ENCODE data around the gene NEK7. TPM values are rescaled to one million over a fixed set of nuclear protein-coding genes. Genes with fewer than 3 reads are reported as not detected.

The NEK7 gene
- total and polyA plus RNA-seq, 9 of the 15 experiments (the other 6 are each of a cell fraction or from before 2014, with no cell fraction given), result 8.5 to 37.3 (median 27.7) TPM

- TF ChIP-seq ATF3 (IDR thresholded peaks at IDR 0.05) (peak; percentile 48; the same call in 1 of the 2 replicates), ATF3 (CRISPR knock-in tag; conservative IDR thresholded peaks at IDR 0.05) (no peak), SMARCE1 (IDR thresholded peaks at IDR 0.05) (peak; percentile 67; the same call in 1 of the 2 replicates), ZBTB34 (CRISPR knock-in tag; IDR thresholded peaks at IDR 0.05) (no peak), RFX7 (CRISPR knock-in tag; IDR thresholded peaks at IDR 0.05) (no peak), MAFG (tag; conservative IDR thresholded peaks at IDR 0.05) (peak; percentile 58), HDAC6 (IDR thresholded peaks at IDR 0.05; ENCODE audit: low read depth, low read length) (no peak), GATA2 (CRISPR knock-in tag; IDR thresholded peaks at IDR 0.05) (no peak), SPI1 (IDR thresholded peaks at IDR 0.05; ENCODE audit: borderline replicate concordance, low read depth, low read length) (peak; percentile 65; the same call in 1 of the 2 replicates), ZNF232 (CRISPR knock-in tag; IDR thresholded peaks at IDR 0.05) (no peak), ARID1B (IDR thresholded peaks at IDR 0.05) (peak; percentile 82), PBX2 (CRISPR knock-in tag; IDR thresholded peaks at IDR 0.05; ENCODE audit: low read depth) (no peak), PBX2 (tag; conservative IDR thresholded peaks at IDR 0.05; ENCODE audit: low read depth) (peak; percentile 75), L3MBTL2 (IDR thresholded peaks at IDR 0.05) (no peak), RBM17 (IDR thresholded peaks at IDR 0.05; ENCODE audit: borderline replicate concordance, low read depth, low read length) (no peak), MTA2 (IDR thresholded peaks at IDR 0.05; ENCODE audit: low read depth) (peak; percentile 49), MYC (IDR thresholded peaks at IDR 0.05; ENCODE audit: low read depth, low read length) (no peak), MYC (CRISPR knock-in tag; IDR thresholded peaks at IDR 0.05; ENCODE audit: borderline replicate concordance, low read depth) (no peak), ZNF785 (CRISPR knock-in tag; IDR thresholded peaks at IDR 0.05) (no peak), FOSL1 (tag; conservative IDR thresholded peaks at IDR 0.05) (peak; percentile 90), NR4A1 (CRISPR knock-in tag; IDR thresholded peaks at IDR 0.05) (no peak), NR4A1 (tag; IDR thresholded peaks at IDR 0.05) (no peak), PKNOX1 (IDR thresholded peaks at IDR 0.05) (peak; percentile 88), NCOR1 (IDR thresholded peaks at IDR 0.05) (peak; percentile 13; the same call in 1 of the 2 replicates), ATF7 (IDR thresholded peaks at IDR 0.05) (peak; percentile 48; the same call in 1 of the 2 replicates), KAT7 (CRISPR knock-in tag; IDR thresholded peaks at IDR 0.05; ENCODE audit: borderline replicate concordance) (no peak)
Measured at GRCh38 chr1:198167436-198167934, 10.7 kb downstream of the NEK7 start (continued).
